IMR-90 (cell line): ENCODE results near the gene C3orf52. TPM values are rescaled to one million over a fixed set of nuclear protein-coding genes. Genes with fewer than 3 reads are reported as not detected.
A peak's percentile ranks its signal among the peaks of the same experiment; 100 is the strongest.

Experiments
- ATAC-seq: fragments of 200-7000 bp; cut with Tn5 transposase; 2 replicates; pipeline ENCODE4 v1.9.1; 2020; ENCODE audit warnings: low read depth, mild to moderate bottlenecking, moderate library complexity
- BruUV-seq: library from RNA; stranded (reverse); fragments of 400-500 nt; replicated peaks from 2 replicates; lab custom pipeline; 2021; lab: Mats Ljungman, UMichigan
- CTCF ChIA-PET: fragments of 300-600 bp; formaldehyde crosslinking; extraction: SDS; loops from one replicate; lab custom pipeline; 2021; ENCODE audit warnings: antibody characterized with exemption; lab: Yijun Ruan, JAX
- POLR2A ChIA-PET: fragments of 300-600 bp; sonication (Branson Sonifier 250); formaldehyde crosslinking; loops from one replicate; lab custom pipeline; 2022; ENCODE audit warnings: antibody characterized with exemption; ENCODE audit not compliant: unreplicated experiment; lab: Charles Lee
- DNase-seq: peaks from one replicate; pipeline ENCODE4 v3.0.0; 2013
- H2AFZ ChIP-seq: replicated peaks from 2 replicates; pipeline ENCODE3; 2013; ENCODE audit warnings: low read length, mild to moderate bottlenecking; ENCODE audit not compliant: poor library complexity
- H2AK5ac ChIP-seq: 2 replicates; pipeline ENCODE4 v1.6.1; 2013; ENCODE audit warnings: low read depth, low read length, inconsistent platforms
- H2AK9ac ChIP-seq: replicated peaks from 2 replicates; pipeline ENCODE3; 2013; ENCODE audit warnings: mild to moderate bottlenecking, low read depth, low read length, moderate library complexity; ENCODE audit not compliant: poor library complexity
- H2BK120ac ChIP-seq: 2 replicates; pipeline ENCODE4 v1.6.1; 2013; ENCODE audit warnings: low read depth, low read length, inconsistent platforms
- H2BK15ac ChIP-seq: 3 replicates; pipeline ENCODE4 v1.6.1; 2013; ENCODE audit warnings: low read depth, low read length, inconsistent platforms
- H2BK20ac ChIP-seq: 2 replicates; pipeline ENCODE4 v1.6.1; 2013; ENCODE audit warnings: low read depth, mild to moderate bottlenecking, inconsistent platforms, low read length, moderate library complexity
- H2BK5ac ChIP-seq: 2 replicates; pipeline ENCODE4 v1.6.1; 2013; ENCODE audit warnings: mild to moderate bottlenecking, low read depth, low read length, inconsistent platforms; ENCODE audit not compliant: poor library complexity, severe bottlenecking
- H3K14ac ChIP-seq: replicated peaks from 2 replicates; pipeline ENCODE4 v1.6.1; 2013; ENCODE audit warnings: low read depth, low read length, inconsistent platforms
- H3K18ac ChIP-seq: 2 replicates; pipeline ENCODE4 v1.6.1; 2013; ENCODE audit warnings: low read depth, low read length, control low read depth
- H3K23ac ChIP-seq: 2 replicates; pipeline ENCODE4 v1.6.1; 2013; ENCODE audit warnings: low read depth, low read length, inconsistent platforms
- H3K27ac ChIP-seq: 2 replicates; pipeline ENCODE4 v1.5.1; 2013; ENCODE audit warnings: mild to moderate bottlenecking, control low read depth, low read length; ENCODE audit not compliant: insufficient read depth
- H3K27me3 ChIP-seq: 2 replicates; pipeline ENCODE4 v1.6.1; 2013; ENCODE audit warnings: low read length; ENCODE audit not compliant: control insufficient read depth, insufficient read depth
- H3K36me3 ChIP-seq: 2 replicates; pipeline ENCODE4 v1.6.1; 2013; ENCODE audit warnings: low read length, mixed read lengths; ENCODE audit not compliant: control insufficient read depth, insufficient read depth
- H3K4ac ChIP-seq: 2 replicates; pipeline ENCODE4 v1.6.1; 2013; ENCODE audit warnings: low read depth, low read length, inconsistent platforms
- H3K4me1 ChIP-seq: 2 replicates; pipeline ENCODE4 v1.6.1; 2013; ENCODE audit warnings: low read length, mixed read lengths; ENCODE audit not compliant: control insufficient read depth, insufficient read depth
- H3K4me2 ChIP-seq: 2 replicates; pipeline ENCODE4 v1.6.1; 2013; ENCODE audit warnings: low read depth, mild to moderate bottlenecking, control low read depth, low read length, moderate library complexity
- H3K4me3 ChIP-seq: 2 replicates; pipeline ENCODE4 v1.5.1; 2013; ENCODE audit warnings: low read depth, mild to moderate bottlenecking, control low read depth, low read length, moderate library complexity; ENCODE audit not compliant: insufficient read depth
- H3K56ac ChIP-seq: 2 replicates; pipeline ENCODE4 v1.6.1; 2013; ENCODE audit warnings: low read length, inconsistent platforms; ENCODE audit not compliant: insufficient read depth; ENCODE audit errors: extremely low read depth
- H3K79me1 ChIP-seq, 2 experiments: 2 replicates each; pipeline ENCODE4 v1.6.1; 2013; ENCODE audit warnings: low read length in 2 of 2, inconsistent platforms in 1 of 2, low read depth in 1 of 2
- H3K9ac ChIP-seq: 2 replicates; pipeline ENCODE4 v1.6.1; 2013; ENCODE audit warnings: low read depth, low read length, control low read depth
- H3K9me1 ChIP-seq: 2 replicates; pipeline ENCODE4 v1.6.1; 2013; ENCODE audit warnings: low read length, inconsistent platforms; ENCODE audit not compliant: insufficient read depth
- H3K9me3 ChIP-seq: 2 replicates; pipeline ENCODE4 v1.6.1; 2013; ENCODE audit warnings: low read length; ENCODE audit not compliant: control insufficient read depth, insufficient read depth
- H4K20me1 ChIP-seq: 2 replicates; pipeline ENCODE4 v1.6.1; 2013; ENCODE audit warnings: low read length, inconsistent platforms; ENCODE audit not compliant: insufficient read depth
- H4K5ac ChIP-seq: 2 replicates; pipeline ENCODE4 v1.6.1; 2013; ENCODE audit warnings: mild to moderate bottlenecking, low read depth, low read length, control low read depth
- H4K8ac ChIP-seq, 2 experiments: 2 replicates each; pipeline ENCODE4 v1.6.1; 2013; ENCODE audit warnings: low read depth in 2 of 2, low read length in 2 of 2, control low read depth in 1 of 2, inconsistent platforms in 1 of 2
- H4K91ac ChIP-seq: 2 replicates; pipeline ENCODE4 v1.6.1; 2013; ENCODE audit warnings: low read depth, low read length, inconsistent platforms; ENCODE audit not compliant: insufficient read depth
- CEBPB ChIP-seq: IDR thresholded peaks from 2 replicates; pipeline ENCODE4 v1.6.1; 2012; ENCODE audit warnings: low read depth, low read length, improper control_type of control experiment
- FOS ChIP-seq: fragments of 150-350 bp; IDR thresholded peaks from 2 replicates; pipeline ENCODE4 v1.6.1; 2016; ENCODE audit warnings: low read depth, low read length
- MAFK ChIP-seq: IDR thresholded peaks from 2 replicates; pipeline ENCODE4 v1.6.1; 2012; ENCODE audit warnings: low read depth, low read length, improper control_type of control experiment
- MAZ ChIP-seq: IDR thresholded peaks from 2 replicates; pipeline ENCODE4 v1.6.1; 2012; ENCODE audit warnings: low read depth, mild to moderate bottlenecking, low read length, improper control_type of control experiment, moderate library complexity, borderline replicate concordance
- MXI1 ChIP-seq: IDR thresholded peaks from 2 replicates; pipeline ENCODE4 v1.6.1; 2012; ENCODE audit warnings: low read depth, mild to moderate bottlenecking, low read length, moderate library complexity, borderline replicate concordance
- NFE2L2 ChIP-seq: fragments of 150-350 bp; IDR thresholded peaks from 2 replicates; pipeline ENCODE4 v1.6.1; 2016; ENCODE audit warnings: low read depth, mild to moderate bottlenecking, low read length
- RFX5 ChIP-seq: IDR thresholded peaks from 2 replicates; pipeline ENCODE4 v1.8.0; 2012; ENCODE audit warnings: low read depth, mild to moderate bottlenecking, low read length, moderate library complexity
- SMC3 ChIP-seq: fragments of 150-350 bp; IDR thresholded peaks from 2 replicates; pipeline ENCODE4 v1.6.1; 2016; ENCODE audit warnings: low read depth, mild to moderate bottlenecking, antibody characterized with exemption, low read length, moderate library complexity
- WGBS, 2 experiments: methylation state at CpG; one replicate each; pipeline versions ENCODE4 v1.1.5 to v1.1.7; 2013; ENCODE audit warnings: missing lambda C conversion rate in 2 of 2; ENCODE audit not compliant: insufficient read length in 1 of 2; ENCODE audit errors: extremely low coverage in 2 of 2; 5-methylcytosine and 5-hydroxymethylcytosine counted together
- dilution Hi-C: fragments of 300-500 bp; cut with HindIII; formaldehyde crosslinking; loops from one replicate; pipeline ENCODE4 v1.14.3; 2018; ENCODE audit warnings: low sequenced_read_pairs; ENCODE audit not compliant: unreplicated experiment
- in situ Hi-C: fragments of 300-500 bp; cut with MboI; formaldehyde crosslinking; loops from 3 replicates; pipeline ENCODE4 v1.14.3; 2019; ENCODE audit warnings: low sequenced_read_pairs, inconsistent platforms, mixed read lengths
- intact Hi-C: fragments of 100-400 bp; cut with micrococcal nuclease; formaldehyde crosslinking; loops from 2 replicates; pipeline ENCODE4 v1.10.0; 2022
- polyA plus RNA-seq, 3 experiments: library from polyadenylated mRNA; depleted of rRNA; stranded (reverse); fragments of >200 nt; gene quantifications; 2 replicates each; pipeline ENCODE4 v1.2.3, GENCODE V29; 2012; ENCODE audit warnings: low replicate concordance in 1 of 3
- total RNA-seq: library from RNA; depleted of rRNA; stranded (reverse); fragments of >200 nt; gene quantifications from 2 replicates; pipeline ENCODE4 v1.2.3, GENCODE V29; 2012

Gene C3orf52
- total and polyA plus RNA-seq, 2 of the 4 experiments (the other 2 are of a cell fraction): 7.5 to 12.5 TPM

DNA sequence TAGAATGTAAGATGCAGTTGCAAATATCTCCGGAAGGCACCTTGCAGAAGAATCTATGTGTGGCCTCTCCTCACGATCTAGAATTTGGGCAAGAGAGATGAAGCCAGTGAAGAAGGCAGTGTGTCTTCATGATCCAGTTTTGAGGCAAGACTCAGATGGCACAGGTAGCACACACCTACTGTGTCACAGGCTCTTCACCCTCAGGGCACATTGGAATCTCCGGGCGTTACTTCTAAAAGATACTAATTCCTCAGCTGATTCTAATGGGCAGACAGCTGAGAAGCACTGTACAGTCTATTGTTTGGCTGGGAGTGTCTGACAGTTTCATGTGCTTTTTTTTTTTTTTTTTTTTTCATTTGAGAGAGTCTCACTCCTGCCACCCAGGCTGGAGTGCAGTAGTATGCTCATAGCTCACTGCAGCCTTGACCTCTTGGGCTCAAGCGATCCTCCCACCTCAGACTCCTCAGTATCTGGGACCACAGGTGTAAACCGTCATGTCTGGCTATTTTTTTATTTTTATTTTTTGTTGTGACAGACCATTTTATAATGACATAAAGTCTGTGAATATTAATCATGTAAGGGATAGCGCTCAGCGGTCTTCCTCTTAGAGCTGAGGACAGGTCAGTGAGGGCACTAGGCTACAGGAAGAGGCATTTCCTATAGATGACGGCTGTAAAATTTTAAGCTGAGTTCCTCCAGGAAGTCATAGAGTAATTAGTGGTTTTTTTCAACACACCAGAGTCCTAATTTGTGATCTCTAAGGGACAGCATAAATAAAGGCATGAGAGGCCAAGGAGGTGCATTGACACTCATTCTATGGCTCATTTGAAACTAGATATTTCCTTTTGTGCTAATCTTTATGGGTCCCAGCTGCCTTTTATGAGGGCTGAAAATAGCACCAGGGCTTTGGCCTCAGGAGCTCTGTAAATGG is 4.0 kb downstream of the C3orf52 start:
- no peak overlapping the region for H4K91ac ChIP-seq
- H2BK20ac ChIP-seq: no peak overlapping the region; the same call in 1 of the 2 replicates
- no TSS peak for BruUV-seq
- no peak overlapping the region for H2BK15ac ChIP-seq
- H2BK120ac ChIP-seq: no peak overlapping the region
- peaks cover 12% of the 10 kb centered on the region for H3K4me1 ChIP-seq
- no peak overlapping the region for H3K27ac ChIP-seq
- DNase-seq (no peak), ATAC-seq (no peak)
- no peak overlapping the region for H3K56ac ChIP-seq
- no peaks in the 10 kb centered on the region for H3K27me3 ChIP-seq
- H4K8ac ChIP-seq: no peak overlapping the region
- POLR2A ChIA-PET: no interaction called here
- no peak for TF ChIP-seq NFE2L2
- no peak for TF ChIP-seq RFX5
- TF ChIP-seq FOS: no peak
- TF ChIP-seq MXI1: no peak
- no peak for TF ChIP-seq CEBPB
- no peak for TF ChIP-seq SMC3
- no peak for TF ChIP-seq MAFK
- no peak for TF ChIP-seq MAZ
- 0 out of 2 replicates have a peak overlapping the region, but pooled peaks have one; percentile 12 for H3K23ac ChIP-seq
- H2AFZ ChIP-seq: no peak overlapping the region
- no peak overlapping the region for H3K14ac ChIP-seq
- no peak overlapping the region for H3K18ac ChIP-seq
- no peak overlapping the region for H2AK9ac ChIP-seq
- dilution Hi-C loops (no loop called here), in situ Hi-C loops (no loop called here), intact Hi-C loops (no loop called here)
- H2AK5ac ChIP-seq: no peak overlapping the region
- H3K9ac ChIP-seq: no peak overlapping the region
- H3K4me2 ChIP-seq: no peak overlapping the region
- H2BK5ac ChIP-seq: no peak overlapping the region
- no peak overlapping the region for H3K4ac ChIP-seq
- CTCF ChIA-PET: no interaction called here
- H3K36me3 ChIP-seq: no peaks in the 10 kb centered on the region
- H3K79me1 ChIP-seq: peaks cover 16 to 58% of the 10 kb centered on the region in 2 experiments; a peak in 3 of 4 replicates
- H4K5ac ChIP-seq: no peak overlapping the region; the same call in 1 of the 2 replicates
- H4K20me1 ChIP-seq: no peaks in the 10 kb centered on the region
- no peak overlapping the region for H3K4me3 ChIP-seq
- H3K9me3 ChIP-seq: no peaks in the 10 kb centered on the region
- 60% methylated on average over 1 of the region's 9 CpGs; no CpG with 5 or more reads in 1 of the 2 experiments for WGBS, 2 experiments
- peaks cover 13% of the 10 kb centered on the region; the same call in 1 of the 2 replicates for H3K9me1 ChIP-seq
